GM12864 (cell line): ENCODE measurements around the gene ZNF277.

Experiments used
- DNase-seq: peaks from one replicate; pipeline ENCODE4 v3.0.0-alpha.2; 2011; ENCODE audit warnings: low read depth
- H3K4me3 ChIP-seq: 2 replicates; pipeline ENCODE4 v1.5.1; 2011; ENCODE audit warnings: mild to moderate bottlenecking, low read depth, low read length, control low read depth
- CTCF ChIP-seq: IDR thresholded peaks from 2 replicates; pipeline ENCODE4 v1.5.1; 2011; ENCODE audit warnings: low read depth, mild to moderate bottlenecking, moderate library complexity, low read length, control low read depth, inconsistent platforms; ENCODE audit errors: missing control alignments

Gene ZNF277

GRCh38 chr7:112362731-112363131 lies 156.2 kb downstream of the ZNF277 start:
- H3K4me3 ChIP-seq = no peak overlapping the region
- DNase-seq = no peak
- no peak for TF ChIP-seq CTCF

- DNase-seq = no peak
- H3K4me3 ChIP-seq = no peak overlapping the region
- TF ChIP-seq CTCF = no peak
These were observed 157.9 kb downstream of the ZNF277 start for GRCh38 chr7:112364388-112364787.

GRCh38 chr7:112365551-112365950 lies 159.1 kb downstream of the ZNF277 start:
- TF ChIP-seq CTCF = no peak
- H3K4me3 ChIP-seq = no peak overlapping the region
- no peak for DNase-seq

GRCh38 chr7:112366886-112367285 lies 160.4 kb downstream of the ZNF277 start:
- H3K4me3 ChIP-seq = no peak overlapping the region
- no peak for DNase-seq
- no peak for TF ChIP-seq CTCF

- no peak for DNase-seq
- TF ChIP-seq CTCF = no peak
These were observed 163.9 kb downstream of the ZNF277 start for GRCh38 chr7:112370436-112370835.

GRCh38 chr7:112371701-112372100 lies 165.2 kb downstream of the ZNF277 start:
- no peak overlapping the region for H3K4me3 ChIP-seq
- no peak for DNase-seq
- TF ChIP-seq CTCF = no peak

More at GRCh38 chr7:112370436-112370835, 163.9 kb downstream of the ZNF277 start:
- no peak overlapping the region for H3K4me3 ChIP-seq

- H3K4me3 ChIP-seq = no peak overlapping the region
- no peak for TF ChIP-seq CTCF
- DNase-seq = no peak
These were observed 165.6 kb downstream of the ZNF277 start for GRCh38 chr7:112372101-112372500.
